ENCODE data around the gene ANKAR. TPM values are rescaled to one million over a fixed set of nuclear protein-coding genes. Genes with fewer than 3 reads are reported as not detected.

The ANKAR gene
- total RNA-seq, 1 experiment from 2014 or later: 24.9 TPM

- Histone ChIP-seq H3K4me3 (ENCODE audit: low read length) (no peak overlapping the region), H3K27ac (ENCODE audit: low read length) (no peak overlapping the region), H3K4me1 (ENCODE audit: low read length) (no peaks in the 10 kb centered on the region), H3K9ac (ENCODE audit: low read length) (no peak overlapping the region), H3K79me2 (ENCODE audit: low read length) (no peaks in the 10 kb centered on the region), H3K9me3 (ENCODE audit: low read length) (no peaks in the 10 kb centered on the region), H3K9me2 (replicated peaks; ENCODE audit: insufficient read depth, low read length) (no peaks in the 10 kb centered on the region), H3K4me2 (ENCODE audit: low read depth, low read length, poor library complexity, severe bottlenecking) (no peak overlapping the region), H2AFZ (ENCODE audit: low read length) (no peak overlapping the region), H3K36me3 (ENCODE audit: insufficient read depth, low read length) (no peaks in the 10 kb centered on the region), H3K27me3 (ENCODE audit: low read length) (no peaks in the 10 kb centered on the region), H4K20me1 (ENCODE audit: insufficient read depth, low read depth, low read length) (no peaks in the 10 kb centered on the region)
- peak; percentile 46 for DNase-seq
Measured at GRCh38 chr2:189633392-189633811, 41.1 kb upstream of the ANKAR start.

GRCh38 chr2:189635353-189635752 lies 39.1 kb upstream of the ANKAR start:
- no peaks in the 10 kb centered on the region for H3K79me2 ChIP-seq (ENCODE audit: low read length)
- no peaks in the 10 kb centered on the region for H3K9me2 ChIP-seq (replicated peaks; ENCODE audit: insufficient read depth, low read length)
- no peaks in the 10 kb centered on the region for H3K27me3 ChIP-seq (ENCODE audit: low read length)
- no peaks in the 10 kb centered on the region for H4K20me1 ChIP-seq (ENCODE audit: insufficient read depth, low read depth, low read length)
- H3K9me3 ChIP-seq (ENCODE audit: low read length): no peaks in the 10 kb centered on the region
- DNase-seq: no peak
- H3K27ac ChIP-seq (ENCODE audit: low read length): no peak overlapping the region
- no peak overlapping the region for H2AFZ ChIP-seq (ENCODE audit: low read length)
- no peak overlapping the region for H3K4me2 ChIP-seq (ENCODE audit: low read depth, low read length, poor library complexity, severe bottlenecking)
- H3K36me3 ChIP-seq (ENCODE audit: insufficient read depth, low read length): no peaks in the 10 kb centered on the region
- H3K4me1 ChIP-seq (ENCODE audit: low read length): no peaks in the 10 kb centered on the region
- H3K4me3 ChIP-seq (ENCODE audit: low read length): no peak overlapping the region
- no peak overlapping the region for H3K9ac ChIP-seq (ENCODE audit: low read length)

- Histone ChIP-seq H2AFZ (ENCODE audit: low read length) (no peak overlapping the region), H4K20me1 (ENCODE audit: insufficient read depth, low read depth, low read length) (no peaks in the 10 kb centered on the region), H3K27me3 (ENCODE audit: low read length) (no peaks in the 10 kb centered on the region), H3K9ac (ENCODE audit: low read length) (no peak overlapping the region), H3K79me2 (ENCODE audit: low read length) (no peaks in the 10 kb centered on the region), H3K27ac (ENCODE audit: low read length) (no peak overlapping the region), H3K4me3 (ENCODE audit: low read length) (no peak overlapping the region), H3K4me1 (ENCODE audit: low read length) (no peaks in the 10 kb centered on the region), H3K36me3 (ENCODE audit: insufficient read depth, low read length) (no peaks in the 10 kb centered on the region), H3K9me2 (replicated peaks; ENCODE audit: insufficient read depth, low read length) (no peaks in the 10 kb centered on the region), H3K4me2 (ENCODE audit: low read depth, low read length, poor library complexity, severe bottlenecking) (no peak overlapping the region), H3K9me3 (ENCODE audit: low read length) (no peaks in the 10 kb centered on the region)
- DNase-seq: no peak
Measured at GRCh38 chr2:189638301-189639006, 36.0 kb upstream of the ANKAR start.

- no peak overlapping the region for H3K4me3 ChIP-seq (ENCODE audit: low read length)
- no peak overlapping the region for H3K27ac ChIP-seq (ENCODE audit: low read length)
- no peaks in the 10 kb centered on the region for H3K79me2 ChIP-seq (ENCODE audit: low read length)
- H3K9me2 ChIP-seq (replicated peaks; ENCODE audit: insufficient read depth, low read length): no peaks in the 10 kb centered on the region
- H3K27me3 ChIP-seq (ENCODE audit: low read length): no peaks in the 10 kb centered on the region
- H3K4me1 ChIP-seq (ENCODE audit: low read length): no peaks in the 10 kb centered on the region
- no peaks in the 10 kb centered on the region for H3K9me3 ChIP-seq (ENCODE audit: low read length)
- H4K20me1 ChIP-seq (ENCODE audit: insufficient read depth, low read depth, low read length): no peaks in the 10 kb centered on the region
- H3K36me3 ChIP-seq (ENCODE audit: insufficient read depth, low read length): no peaks in the 10 kb centered on the region
- no peak overlapping the region for H3K4me2 ChIP-seq (ENCODE audit: low read depth, low read length, poor library complexity, severe bottlenecking)
- DNase-seq: no peak
- H3K9ac ChIP-seq (ENCODE audit: low read length): no peak overlapping the region
- H2AFZ ChIP-seq (ENCODE audit: low read length): no peak overlapping the region
Measured at GRCh38 chr2:189639007-189639609, 35.4 kb upstream of the ANKAR start.

- no peak overlapping the region for H3K9ac ChIP-seq (ENCODE audit: low read length)
- no peak for DNase-seq
- H3K9me2 ChIP-seq (replicated peaks; ENCODE audit: insufficient read depth, low read length): no peaks in the 10 kb centered on the region
- H3K4me2 ChIP-seq (ENCODE audit: low read depth, low read length, poor library complexity, severe bottlenecking): no peak overlapping the region
- H3K4me1 ChIP-seq (ENCODE audit: low read length): no peaks in the 10 kb centered on the region
- no peaks in the 10 kb centered on the region for H4K20me1 ChIP-seq (ENCODE audit: insufficient read depth, low read depth, low read length)
- H3K79me2 ChIP-seq (ENCODE audit: low read length): no peaks in the 10 kb centered on the region
- no peaks in the 10 kb centered on the region for H3K27me3 ChIP-seq (ENCODE audit: low read length)
- no peak overlapping the region for H3K27ac ChIP-seq (ENCODE audit: low read length)
- H3K9me3 ChIP-seq (ENCODE audit: low read length): no peaks in the 10 kb centered on the region
- H2AFZ ChIP-seq (ENCODE audit: low read length): no peak overlapping the region
- H3K36me3 ChIP-seq (ENCODE audit: insufficient read depth, low read length): no peaks in the 10 kb centered on the region
- no peak overlapping the region for H3K4me3 ChIP-seq (ENCODE audit: low read length)
Measured at GRCh38 chr2:189641002-189641401, 33.5 kb upstream of the ANKAR start.

GRCh38 chr2:189641590-189641989 lies 32.9 kb upstream of the ANKAR start:
- Histone ChIP-seq H2AFZ (ENCODE audit: low read length) (no peak overlapping the region), H3K27me3 (ENCODE audit: low read length) (no peaks in the 10 kb centered on the region), H3K4me3 (ENCODE audit: low read length) (no peak overlapping the region), H3K9ac (ENCODE audit: low read length) (no peak overlapping the region), H3K4me1 (ENCODE audit: low read length) (no peaks in the 10 kb centered on the region), H3K79me2 (ENCODE audit: low read length) (no peaks in the 10 kb centered on the region), H3K9me2 (replicated peaks; ENCODE audit: insufficient read depth, low read length) (no peaks in the 10 kb centered on the region), H3K27ac (ENCODE audit: low read length) (no peak overlapping the region), H3K36me3 (ENCODE audit: insufficient read depth, low read length) (no peaks in the 10 kb centered on the region), H4K20me1 (ENCODE audit: insufficient read depth, low read depth, low read length) (no peaks in the 10 kb centered on the region), H3K9me3 (ENCODE audit: low read length) (no peaks in the 10 kb centered on the region), H3K4me2 (ENCODE audit: low read depth, low read length, poor library complexity, severe bottlenecking) (no peak overlapping the region)
- no peak for DNase-seq

GRCh38 chr2:189646521-189646920 lies 27.9 kb upstream of the ANKAR start:
- Histone ChIP-seq H3K27me3 (ENCODE audit: low read length) (no peaks in the 10 kb centered on the region), H3K36me3 (ENCODE audit: insufficient read depth, low read length) (no peaks in the 10 kb centered on the region), H3K9me3 (ENCODE audit: low read length) (no peaks in the 10 kb centered on the region), H4K20me1 (ENCODE audit: insufficient read depth, low read depth, low read length) (no peaks in the 10 kb centered on the region), H3K4me2 (ENCODE audit: low read depth, low read length, poor library complexity, severe bottlenecking) (no peak overlapping the region), H2AFZ (ENCODE audit: low read length) (no peak overlapping the region), H3K4me1 (ENCODE audit: low read length) (no peaks in the 10 kb centered on the region), H3K4me3 (ENCODE audit: low read length) (no peak overlapping the region), H3K27ac (ENCODE audit: low read length) (no peak overlapping the region), H3K9me2 (replicated peaks; ENCODE audit: insufficient read depth, low read length) (no peaks in the 10 kb centered on the region), H3K9ac (ENCODE audit: low read length) (no peak overlapping the region), H3K79me2 (ENCODE audit: low read length) (no peaks in the 10 kb centered on the region)
- DNase-seq: no peak

- no peaks in the 10 kb centered on the region for H3K9me2 ChIP-seq (replicated peaks; ENCODE audit: insufficient read depth, low read length)
- H3K9ac ChIP-seq (ENCODE audit: low read length): no peak overlapping the region
- H3K4me3 ChIP-seq (ENCODE audit: low read length): no peak overlapping the region
- H4K20me1 ChIP-seq (ENCODE audit: insufficient read depth, low read depth, low read length): no peaks in the 10 kb centered on the region
- no peaks in the 10 kb centered on the region for H3K4me1 ChIP-seq (ENCODE audit: low read length)
- H3K4me2 ChIP-seq (ENCODE audit: low read depth, low read length, poor library complexity, severe bottlenecking): no peak overlapping the region
- no peak for DNase-seq
- H3K27ac ChIP-seq (ENCODE audit: low read length): no peak overlapping the region
- no peak overlapping the region for H2AFZ ChIP-seq (ENCODE audit: low read length)
- H3K79me2 ChIP-seq (ENCODE audit: low read length): no peaks in the 10 kb centered on the region
- no peaks in the 10 kb centered on the region for H3K27me3 ChIP-seq (ENCODE audit: low read length)
- H3K36me3 ChIP-seq (ENCODE audit: insufficient read depth, low read length): no peaks in the 10 kb centered on the region
- H3K9me3 ChIP-seq (ENCODE audit: low read length): no peaks in the 10 kb centered on the region
Measured at GRCh38 chr2:189648846-189649509, 25.5 kb upstream of the ANKAR start.

Data from Karpas-422 (cell line).